Measurements from ENCODE around the gene RNF224.

DNA sequence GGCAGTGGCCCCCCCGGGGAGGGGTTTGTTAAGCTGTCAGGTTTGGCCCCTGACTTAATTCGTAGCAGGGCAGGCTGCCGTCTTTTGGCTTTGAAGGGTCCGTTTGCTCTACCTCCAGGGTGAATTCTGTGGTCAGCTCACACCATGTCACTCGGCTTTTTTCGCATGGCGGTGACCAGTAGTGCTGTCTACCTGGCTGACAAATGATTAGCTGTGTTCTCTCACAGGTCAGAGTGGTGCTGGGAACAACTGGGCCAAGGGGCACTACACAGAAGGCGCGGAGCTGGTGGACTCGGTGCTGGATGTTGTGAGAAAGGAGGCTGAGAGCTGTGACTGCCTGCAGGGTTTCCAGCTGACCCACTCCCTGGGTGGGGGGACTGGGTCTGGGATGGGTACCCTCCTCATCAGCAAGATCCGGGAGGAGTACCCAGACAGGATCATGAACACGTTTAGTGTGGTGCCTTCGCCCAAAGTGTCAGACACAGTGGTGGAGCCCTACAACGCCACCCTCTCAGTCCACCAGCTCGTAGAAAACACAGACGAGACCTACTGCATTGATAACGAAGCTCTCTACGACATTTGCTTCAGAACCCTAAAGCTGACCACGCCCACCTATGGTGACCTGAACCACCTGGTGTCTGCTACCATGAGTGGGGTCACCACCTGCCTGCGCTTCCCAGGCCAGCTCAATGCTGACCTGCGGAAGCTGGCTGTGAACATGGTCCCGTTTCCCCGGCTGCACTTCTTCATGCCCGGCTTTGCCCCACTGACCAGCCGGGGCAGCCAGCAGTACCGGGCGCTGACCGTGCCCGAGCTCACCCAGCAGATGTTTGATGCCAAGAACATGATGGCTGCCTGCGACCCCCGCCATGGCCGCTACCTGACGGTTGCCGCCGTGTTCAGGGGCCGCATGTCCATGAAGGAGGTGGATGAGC lies 15.2 kb downstream of the RNF224 start:
- TF ChIP-seq CTCF (optimal IDR thresholded peaks at IDR 0.05 in 1 of 3, IDR thresholded peaks at IDR 0.05 in 1 of 3, conservative IDR thresholded peaks at IDR 0.05 in 1 of 3; ENCODE audit: extremely low read depth in 1 of 3, insufficient read depth in 2 of 3, low read length in 3 of 3), result no peak
- TF ChIP-seq EZH2 (IDR thresholded peaks at IDR 0.05; ENCODE audit: low read length), result no peak
